GM12892 (cell line): ENCODE data around the gene CACNA2D3.

Source experiments
- POLR2A ChIP-seq: IDR thresholded peaks from 2 replicates; pipeline ENCODE4 v1.6.1; 2011; ENCODE audit warnings: low read depth, low read length, control low read depth
- POLR2AphosphoS5 ChIP-seq: IDR thresholded peaks from 2 replicates; pipeline ENCODE4 v1.6.1; 2011; ENCODE audit warnings: low read depth, low read length, control low read depth
- TAF1 ChIP-seq: IDR thresholded peaks from 2 replicates; pipeline ENCODE4 v1.6.1; 2011; ENCODE audit warnings: low read depth, mild to moderate bottlenecking, control low read depth, low read length, borderline replicate concordance

DNA sequence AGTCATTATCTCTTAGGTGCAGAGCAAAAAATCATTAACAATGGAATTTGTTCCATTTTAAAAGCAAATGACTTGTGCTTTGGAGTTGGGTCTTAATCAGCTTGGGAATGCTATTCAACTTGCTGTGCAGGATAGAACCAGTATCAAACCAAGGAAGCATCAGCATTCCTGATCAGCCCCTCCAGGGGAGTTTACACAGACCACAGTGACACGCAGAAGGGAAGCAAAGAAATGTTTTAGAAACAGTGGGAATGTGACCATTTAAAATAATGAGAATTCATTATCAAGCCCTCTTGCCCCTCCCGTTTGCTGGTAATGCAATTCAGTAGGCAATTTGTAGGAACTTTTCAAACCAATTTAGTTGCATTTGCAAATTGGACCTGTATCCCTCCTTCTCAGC is 650.4 kb downstream of the CACNA2D3 start:
- TF ChIP-seq POLR2A (no peak), TAF1 (no peak), POLR2AphosphoS5 (no peak)
